DND-41 (cell line): Measurements from ENCODE around the gene NIPSNAP2.

Source experiments
- CTCF ChIP-seq: IDR thresholded peaks from 2 replicates; pipeline ENCODE4 v1.5.1; 2012; ENCODE audit warnings: borderline replicate concordance, low read length, moderate library complexity, mild to moderate bottlenecking; ENCODE audit not compliant: poor library complexity, severe bottlenecking; ENCODE audit errors: extremely low read depth
- EZH2 ChIP-seq: IDR thresholded peaks from 3 replicates; pipeline ENCODE4 v1.6.1; 2012; ENCODE audit warnings: borderline replicate concordance, low read depth, mild to moderate bottlenecking, moderate library complexity, low read length, inconsistent platforms; ENCODE audit not compliant: severe bottlenecking

- TF ChIP-seq EZH2 = no peak
- TF ChIP-seq CTCF = no peak
Measured at GRCh38 chr7:55946545-55946944, 17.8 kb upstream of the NIPSNAP2 start.
